HCT116 (cell line): ENCODE data around the gene DMBT1. TPM values are rescaled to one million over a fixed set of nuclear protein-coding genes. Genes with fewer than 3 reads are reported as not detected.

Experiments used
- ATAC-seq: fragments of 200-7000 bp; cut with Tn5 transposase; 2 replicates; pipeline ENCODE4 v1.9.1; 2020; ENCODE audit warnings: mild to moderate bottlenecking, moderate library complexity
- BruUV-seq: library from RNA; stranded (reverse); fragments of 400-500 nt; replicated peaks from 2 replicates; lab custom pipeline; 2021; lab: Mats Ljungman, UMichigan
- CTCF ChIA-PET: fragments of 300-600 bp; sonication (Branson Sonifier 250); formaldehyde crosslinking; loops from one replicate; lab custom pipeline; 2021; ENCODE audit warnings: antibody characterized with exemption; lab: Charles Lee
- POLR2A ChIA-PET: fragments of 300-600, 350-600 bp; sonication (Branson Sonifier 250); formaldehyde crosslinking; loops from one replicate; lab custom pipeline; 2021; ENCODE audit warnings: antibody characterized with exemption; lab: Charles Lee
- RAD21 ChIA-PET, 2 experiments: fragments of 300-600 bp; sonication (Branson Sonifier 250); formaldehyde crosslinking; loops; one replicate each; lab custom pipeline; 2023; ENCODE audit warnings: low total read pairs in 2 of 2; ENCODE audit not compliant: uncharacterized antibody in 2 of 2, unreplicated experiment in 2 of 2, low non-redundant PET in 1 of 2; lab: Charles Lee
- DNase-seq: peaks from one replicate; pipeline ENCODE4 v3.0.0-alpha.2; 2010; ENCODE audit warnings: low read depth, low spot score
- H2AFZ ChIP-seq: fragments of 200-600 bp; shearing (Covaris generic), sonication (generic); 2 replicates; pipeline ENCODE4 v1.6.1; 2017; ENCODE audit warnings: low read depth, mixed run types, mixed read lengths, antibody characterized with exemption, low read length; ENCODE audit not compliant: poor library complexity, severe bottlenecking
- H3K27ac ChIP-seq: 2 replicates; pipeline ENCODE4 v1.5.1; 2012; ENCODE audit warnings: low read depth, low read length
- H3K27me3 ChIP-seq: fragments of 200-600 bp; sonication (generic); 2 replicates; pipeline ENCODE4 v1.6.1; 2016; ENCODE audit warnings: mixed run types, low read length, mixed read lengths; ENCODE audit not compliant: insufficient read depth
- H3K36me3 ChIP-seq, 2 experiments: fragments of 200-500 bp in 1 of 2; fragments of 200-600 bp in 1 of 2; sonication (Bioruptor generic) in 1 of 2; sonication (generic) in 1 of 2; 2 replicates each; pipeline versions ENCODE4 v1.5.1 to v1.6.1; 2014 to 2016; ENCODE audit warnings: low read length in 2 of 2, inconsistent platforms in 1 of 2, mixed read lengths in 1 of 2, mixed run types in 1 of 2; ENCODE audit not compliant: insufficient read depth in 2 of 2, control insufficient read depth in 1 of 2
- H3K4me1 ChIP-seq, 2 experiments: fragments of 200-600 bp in 1 of 2; sonication (generic) in 1 of 2; 2 replicates each; pipeline versions ENCODE4 v1.5.1 to v1.6.1; 2012 to 2017; ENCODE audit warnings: low read length in 2 of 2, inconsistent platforms in 1 of 2, mild to moderate bottlenecking in 1 of 2, mixed read lengths in 1 of 2, mixed run types in 1 of 2, moderate library complexity in 1 of 2; ENCODE audit not compliant: insufficient read depth in 2 of 2, control insufficient read depth in 1 of 2
- H3K4me2 ChIP-seq: fragments of 200-600 bp; sonication (generic); 2 replicates; pipeline ENCODE4 v1.6.1; 2017; ENCODE audit warnings: mixed run types, low read length, mixed read lengths
- H3K4me3 ChIP-seq, 2 experiments: fragments of 200-600 bp in 1 of 2; sonication (generic) in 1 of 2; replicated peaks in 1 of 2; 2 replicates each; pipeline ENCODE4 v1.5.1; 2011 to 2016; ENCODE audit warnings: low read length in 2 of 2, control low read depth in 1 of 2, low read depth in 1 of 2, mild to moderate bottlenecking in 1 of 2, mixed read lengths in 1 of 2, mixed run types in 1 of 2
- H3K79me2 ChIP-seq: fragments of 200-600 bp; sonication (generic); 2 replicates; pipeline ENCODE4 v1.6.1; 2017; ENCODE audit warnings: mild to moderate bottlenecking, mixed run types, low read length, moderate library complexity, mixed read lengths; ENCODE audit not compliant: insufficient read depth
- H3K9ac ChIP-seq: fragments of 200-600 bp; sonication (generic); 2 replicates; pipeline ENCODE4 v1.6.1; 2016; ENCODE audit warnings: low read length, mixed read lengths
- H3K9me2 ChIP-seq: fragments of 200-600 bp; sonication (generic), shearing (Covaris generic); 2 replicates; pipeline ENCODE4 v1.6.1; 2017; ENCODE audit warnings: mixed run types, mild to moderate bottlenecking, moderate library complexity; ENCODE audit not compliant: insufficient read depth
- H3K9me3 ChIP-seq, 2 experiments: fragments of 200-500 bp in 1 of 2; fragments of 200-600 bp in 1 of 2; sonication (Bioruptor generic) in 1 of 2; sonication (generic) in 1 of 2; 2 replicates each; pipeline ENCODE4 v1.6.1; 2014 to 2017; ENCODE audit warnings: low read length in 2 of 2, mixed read lengths in 2 of 2, inconsistent platforms in 1 of 2, low read depth in 1 of 2, mild to moderate bottlenecking in 1 of 2, mixed run types in 1 of 2, moderate library complexity in 1 of 2; ENCODE audit not compliant: control insufficient read depth in 1 of 2, insufficient read depth in 1 of 2
- H4K20me1 ChIP-seq: fragments of 200-600 bp; sonication (generic), shearing (Covaris generic); 2 replicates; pipeline ENCODE4 v1.6.1; 2017; ENCODE audit warnings: mixed run types, mild to moderate bottlenecking, moderate library complexity; ENCODE audit not compliant: insufficient read depth
- ATF3 ChIP-seq: IDR thresholded peaks from 2 replicates; pipeline ENCODE4 v1.6.1; 2012
- CBX3 ChIP-seq: IDR thresholded peaks from 2 replicates; pipeline ENCODE4 v1.6.1; 2012; ENCODE audit warnings: low read depth
- CEBPB ChIP-seq: IDR thresholded peaks from 2 replicates; pipeline ENCODE4 v1.6.1; 2012; ENCODE audit warnings: low read depth
- EGR1 ChIP-seq: IDR thresholded peaks from 2 replicates; pipeline ENCODE4 v1.6.1; 2012; ENCODE audit warnings: low read depth
- ELF1 ChIP-seq: IDR thresholded peaks from 2 replicates; pipeline ENCODE4 v1.6.1; 2012; ENCODE audit warnings: low read depth, borderline replicate concordance
- EZH2 ChIP-seq: fragments of 200-600 bp; sonication (generic); IDR thresholded peaks from 2 replicates; pipeline ENCODE4 v1.6.1; 2017; ENCODE audit warnings: antibody characterized with exemption, mixed run types
- EZH2phosphoT487 ChIP-seq: fragments of 200-600 bp; IDR thresholded peaks from 2 replicates; pipeline ENCODE4 v1.6.1; 2018; ENCODE audit warnings: antibody characterized with exemption, borderline replicate concordance
- FOSL1 ChIP-seq: IDR thresholded peaks from 2 replicates; pipeline ENCODE4 v1.6.1; 2012; ENCODE audit warnings: low read depth
- JUND ChIP-seq: IDR thresholded peaks from 2 replicates; pipeline ENCODE4 v1.6.1; 2012
- POLR2A ChIP-seq: IDR thresholded peaks from 2 replicates; pipeline ENCODE4 v1.7.0; 2011; ENCODE audit warnings: borderline replicate concordance; ENCODE audit not compliant: insufficient read depth, insufficient read length; ENCODE audit errors: extremely low read depth
- RAD21 ChIP-seq: IDR thresholded peaks from 2 replicates; pipeline ENCODE4 v1.6.1; 2012; ENCODE audit warnings: low read depth, mild to moderate bottlenecking
- SIN3A ChIP-seq: IDR thresholded peaks from 2 replicates; pipeline ENCODE4 v1.6.1; 2012; ENCODE audit warnings: low read depth
- SP1 ChIP-seq: IDR thresholded peaks from 2 replicates; pipeline ENCODE4 v1.6.1; 2012; ENCODE audit warnings: low read depth
- SRF ChIP-seq: IDR thresholded peaks from 2 replicates; pipeline ENCODE4 v1.6.1; 2012; ENCODE audit warnings: low read depth
- YY1 ChIP-seq: IDR thresholded peaks from 2 replicates; pipeline ENCODE4 v1.6.1; 2011; ENCODE audit warnings: low read length, low read depth, moderate library complexity, mild to moderate bottlenecking; ENCODE audit not compliant: insufficient replicate concordance; ENCODE audit errors: extremely low read depth
- ZBTB33 ChIP-seq: IDR thresholded peaks from 2 replicates; pipeline ENCODE4 v1.6.1; 2011; ENCODE audit warnings: mild to moderate bottlenecking, low read length, moderate library complexity; ENCODE audit not compliant: insufficient replicate concordance; ENCODE audit errors: extremely low read depth
- ZFX ChIP-seq: fragments of 450-650 bp; IDR thresholded peaks from 2 replicates; pipeline ENCODE4 v1.6.1; 2017
- intact Hi-C: fragments of 100-400 bp; cut with micrococcal nuclease; formaldehyde crosslinking; loops from 2 replicates; pipeline ENCODE4 v1.10.0; 2022
- total RNA-seq: library from RNA; stranded (reverse); gene quantifications from one replicate; pipeline ENCODE4 v1.2.1, GENCODE V29; 2021; ENCODE audit not compliant: unreplicated experiment

DMBT1 gene
- total RNA-seq, 1 experiment from 2014 or later = 0.17 TPM

GRCh38 chr10:122643931-122644534 lies 83.5 kb downstream of the DMBT1 start:
- H3K27ac ChIP-seq = no peak overlapping the region
- H3K79me2 ChIP-seq = no peaks in the 10 kb centered on the region
- no peaks in the 10 kb centered on the region for H3K9me3 ChIP-seq
- no peak overlapping the region for H3K9ac ChIP-seq
- DNase-seq = no peak
- BruUV-seq = no TSS peak
- no peak overlapping the region for H3K4me3 ChIP-seq
- intact Hi-C loops = no loop called here
- H4K20me1 ChIP-seq = no peaks in the 10 kb centered on the region
- POLR2A ChIA-PET = no interaction called here
- peaks cover 38% of the 10 kb centered on the region; the same call in 1 of the 2 replicates for H3K27me3 ChIP-seq
- no peak overlapping the region for H3K4me2 ChIP-seq
- no peak for TF ChIP-seq YY1
- no peak for TF ChIP-seq SRF
- TF ChIP-seq CEBPB = no peak
- no peak for TF ChIP-seq ZFX
- no peak for TF ChIP-seq POLR2A
- no peak for TF ChIP-seq RAD21
- no peak for TF ChIP-seq SP1
- TF ChIP-seq CBX3 = no peak
- no peak for TF ChIP-seq EGR1
- no peaks in the 10 kb centered on the region for H3K4me1 ChIP-seq
- ATAC-seq = no peak
- CTCF ChIA-PET = no interaction called here
- RAD21 ChIA-PET = no interaction called here
- H3K36me3 ChIP-seq = no peaks in the 10 kb centered on the region
- no peak overlapping the region for H2AFZ ChIP-seq
- no peaks in the 10 kb centered on the region for H3K9me2 ChIP-seq

- H4K20me1 ChIP-seq = no peaks in the 10 kb centered on the region
- no peak for ATAC-seq
- H3K36me3 ChIP-seq = no peaks in the 10 kb centered on the region
- no peak overlapping the region for H3K4me3 ChIP-seq
- intact Hi-C loops = no loop called here
- POLR2A ChIA-PET = no interaction called here
- no peak overlapping the region for H2AFZ ChIP-seq
- H3K4me1 ChIP-seq = no peaks in the 10 kb centered on the region
- no peaks in the 10 kb centered on the region for H3K9me2 ChIP-seq
- no peak overlapping the region for H3K4me2 ChIP-seq
- no peak for DNase-seq
- H3K9ac ChIP-seq = no peak overlapping the region
- TF ChIP-seq EGR1 (no peak), ATF3 (no peak), JUND (no peak), EZH2phosphoT487 (no peak), ELF1 (no peak), RAD21 (no peak), FOSL1 (no peak), EZH2 (no peak), SIN3A (no peak), SP1 (no peak), YY1 (no peak), ZBTB33 (no peak)
- RAD21 ChIA-PET = no interaction called here
- H3K27me3 ChIP-seq = peaks cover 44% of the 10 kb centered on the region
- CTCF ChIA-PET = interaction anchor here (0.9 kb wide), 1 partner anchor 348 kb away, joined by 4 read pairs; no protein-coding TSS in a partner anchor
- H3K79me2 ChIP-seq = no peaks in the 10 kb centered on the region
- no peak overlapping the region for H3K27ac ChIP-seq
- no TSS peak for BruUV-seq
- H3K9me3 ChIP-seq = no peaks in the 10 kb centered on the region
Measured at GRCh38 chr10:122646511-122647382, 86.2 kb downstream of the DMBT1 start.
